Heart left ventricle (tissue), 16 donors: Measurements from ENCODE around the gene KRTAP23-1. TPM values are rescaled to one million over a fixed set of nuclear protein-coding genes. Genes with fewer than 3 reads are reported as not detected.
A peak's percentile ranks its signal among the peaks of the same experiment; 100 is the strongest.

ENCODE experiments used
- ATAC-seq, 4 donors: fragments of 200-7000 bp; cut with Tn5 transposase; one replicate each; pipeline ENCODE4 v1.9.1; 2020 to 2022; ENCODE audit warnings: moderate library complexity in 4 of 4, mild to moderate bottlenecking in 3 of 4, moderate number of reproducible peaks in 1 of 4
- DNase-seq, 5 donors: peaks; one replicate each; pipeline ENCODE4 v3.0.0-alpha.2; 2020
- H3K27ac ChIP-seq, 12 donors: fragments of 200-600 bp; sonication (generic) in 4 of 12; one replicate each; pipeline versions ENCODE4 v1.5.0 to v1.8.0; 2016 to 2022; ENCODE audit warnings: mild to moderate bottlenecking in 2 of 12
- H3K27me3 ChIP-seq, 9 donors: fragments of 200-600 bp; sonication (generic) in 2 of 9; one replicate each; pipeline versions ENCODE4 v1.5.1 to v1.8.0; 2016 to 2022; ENCODE audit warnings: mild to moderate bottlenecking in 3 of 9
- H3K36me3 ChIP-seq, 9 donors: fragments of 200-600 bp; sonication (generic) in 2 of 9; one replicate each; pipeline versions ENCODE4 v1.5.0 to v1.8.0; 2018 to 2022; ENCODE audit warnings: mild to moderate bottlenecking in 2 of 9
- H3K4me1 ChIP-seq, 12 donors: fragments of 200-600 bp; sonication (generic) in 4 of 12; one replicate each; pipeline versions ENCODE4 v1.5.0 to v1.8.0; 2016 to 2022; ENCODE audit warnings: mild to moderate bottlenecking in 3 of 12
- H3K4me3 ChIP-seq, 12 donors: fragments of 200-600 bp; sonication (generic) in 4 of 12; one replicate each; pipeline versions ENCODE4 v1.5.0 to v1.8.0; 2017 to 2022; ENCODE audit warnings: mild to moderate bottlenecking in 9 of 12, moderate library complexity in 4 of 12
- H3K9me3 ChIP-seq, 12 donors: fragments of 200-600 bp; sonication (generic) in 4 of 12; one replicate each; pipeline versions ENCODE4 v1.5.0 to v1.8.0; 2016 to 2022; ENCODE audit warnings: mild to moderate bottlenecking in 1 of 12
- POLR2A ChIP-seq, 2 donors: fragments of 450-650 bp; IDR thresholded peaks; one replicate each; pipeline ENCODE4 v1.6.1; 2017; ENCODE audit warnings: antibody characterized with exemption in 2 of 2, mild to moderate bottlenecking in 2 of 2, moderate library complexity in 2 of 2
- WGBS, 4 donors: extraction: QIAGEN DNeasy Blood & Tissue Kit in 2 of 4; methylation state at CpG; one replicate each; pipeline versions ENCODE4 v1.1.5 to v1.1.7; 2013 to 2018; 5-methylcytosine and 5-hydroxymethylcytosine counted together
- intact Hi-C, 10 donors: fragments of 100-400 bp; cut with DNase I; formaldehyde crosslinking; loops; one replicate each; pipeline versions ENCODE4 v1.11.1 to v1.14.2; 2022
- long read RNA-seq, 3 donors: library from polyadenylated mRNA; unstranded; transcript quantifications; one replicate each; pipeline ENCODE4 v2.0.0, GENCODE V29; 2020 to 2021
- polyA plus RNA-seq, 2 donors: library from polyadenylated mRNA; stranded (reverse); fragments of 200-250 nt; gene quantifications; one replicate each; pipeline ENCODE4 v1.2.3, GENCODE V29; 2013
- total RNA-seq, 9 donors: library from RNA; depleted of rRNA in 2 of 9; stranded (reverse); fragments of >200 nt in 2 of 9; fragmentation: NEBNext Ultra II Directional in 3 of 9; extraction: Animal tissue kit (Norgen Biotek cat#: 25700) in 3 of 9; gene quantifications; one replicate each; pipeline versions ENCODE4 v1.1.0 to v1.2.4, GENCODE V29; 2016 to 2023
- TF ChIP-seq, protein P1 (sequence below), 12 donors: fragments of 200-600 bp; sonication (generic) in 4 of 12; IDR thresholded peaks; one replicate each; pipeline versions ENCODE4 v1.5.0 to v1.8.0; 2018 to 2022; ENCODE audit warnings: antibody characterized with exemption in 12 of 12, mild to moderate bottlenecking in 5 of 12
- donor health status: ischemic (EF 13 %, LVEDD 7.1; RV severe dilation, severe dysfunction).
- donor health status: healthy with polysubstance abuse.
- donor health status: DM: no; HTN: yes; CAD: no.
- donor health status: DM: no; HTN: no; CAD: no.
- donor health status: ischemic (EF 25% LVEDD 6.9; RV normal size, moderate dysfunction).
- donor health status: ischemic (EF 25% LVEDD 5.7; RV mildly dilated, moderate dysfunction).
- donor health status: healthy.
- donor health status: DM: yes; HTN: yes; CAD: no.
- donor health status: ischemic (EF 35%, LVEDD 5.7; RV mildly dilated, moderate dysfunction).
- donor health status: nonischemic (EF 11% LVEDD 7.7; RV severe dilation, severe dysfunction).
- donor health status: DM: yes; HTN: yes; CAD: no.
- donor health status: PGD.
- donor health status: ischemic (EF 29% LVEDD 5.4; RV normal size, mild dysfunction).
- donor health status: nonischemic (EF 23%, LVEDD 6.1; RV moderate dilation, normal function).

Gene KRTAP23-1, protein sequence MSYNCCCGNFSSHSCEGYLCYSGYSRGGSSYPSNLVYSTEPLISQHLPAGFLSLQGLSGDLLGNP
- total RNA-seq (not detected), polyA plus RNA-seq (not detected)
- long read RNA-seq, donor 1 = 0 reads
- long read RNA-seq, donor 2 = 0 reads
- long read RNA-seq, donor 3 = 0 reads

DNA sequence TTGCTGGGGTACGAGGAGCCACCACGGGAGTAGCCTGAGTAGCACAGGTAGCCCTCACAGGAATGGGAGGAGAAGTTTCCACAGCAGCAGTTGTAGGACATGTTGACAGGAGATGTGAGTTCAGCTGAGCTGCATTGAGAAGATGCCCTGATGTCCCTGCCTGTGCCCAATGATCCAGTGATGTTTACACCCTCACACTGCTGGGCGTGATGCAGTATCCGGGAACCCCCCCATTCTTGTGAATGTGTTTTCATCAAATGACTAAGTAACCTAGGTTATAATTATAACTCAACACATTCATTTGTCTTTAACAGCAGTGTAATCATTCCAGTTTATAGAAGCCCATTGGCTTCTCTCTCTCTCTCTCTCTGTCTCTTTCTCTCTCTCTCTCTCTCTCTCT is at the start of gene KRTAP23-1:
TSS of gene KRTAP23-1 (minus strand) at position 101 of the 400 bp plus-strand sequence. CDS start at position 101, 0 bp downstream.
- ATAC-seq (no peak), DNase-seq (no peak)
- intact Hi-C loops = loop anchor here in 6 of 10 donors (10.0 kb wide), 3 partner anchors 86 to 736 kb away; partner anchors contain the start of gene KRTAP13-4 (in 1 of the 6)
- no peak within 1 kb of the TSS for H3K4me3 ChIP-seq
- TF ChIP-seq, protein P1, sequence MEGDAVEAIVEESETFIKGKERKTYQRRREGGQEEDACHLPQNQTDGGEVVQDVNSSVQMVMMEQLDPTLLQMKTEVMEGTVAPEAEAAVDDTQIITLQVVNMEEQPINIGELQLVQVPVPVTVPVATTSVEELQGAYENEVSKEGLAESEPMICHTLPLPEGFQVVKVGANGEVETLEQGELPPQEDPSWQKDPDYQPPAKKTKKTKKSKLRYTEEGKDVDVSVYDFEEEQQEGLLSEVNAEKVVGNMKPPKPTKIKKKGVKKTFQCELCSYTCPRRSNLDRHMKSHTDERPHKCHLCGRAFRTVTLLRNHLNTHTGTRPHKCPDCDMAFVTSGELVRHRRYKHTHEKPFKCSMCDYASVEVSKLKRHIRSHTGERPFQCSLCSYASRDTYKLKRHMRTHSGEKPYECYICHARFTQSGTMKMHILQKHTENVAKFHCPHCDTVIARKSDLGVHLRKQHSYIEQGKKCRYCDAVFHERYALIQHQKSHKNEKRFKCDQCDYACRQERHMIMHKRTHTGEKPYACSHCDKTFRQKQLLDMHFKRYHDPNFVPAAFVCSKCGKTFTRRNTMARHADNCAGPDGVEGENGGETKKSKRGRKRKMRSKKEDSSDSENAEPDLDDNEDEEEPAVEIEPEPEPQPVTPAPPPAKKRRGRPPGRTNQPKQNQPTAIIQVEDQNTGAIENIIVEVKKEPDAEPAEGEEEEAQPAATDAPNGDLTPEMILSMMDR (IDR thresholded peaks at IDR 0.05) = no peak
- TF ChIP-seq POLR2A (IDR thresholded peaks at IDR 0.05) = no peak
- H3K4me1 ChIP-seq = no peaks in the 10 kb centered on the region
- WGBS, 4 donors = 84 to 92% (median 86%) methylated on average over 4 of the region's 4 CpGs
- no peaks in the 10 kb centered on the region for H3K9me3 ChIP-seq
- no peaks in the 10 kb centered on the region for H3K27me3 ChIP-seq
- no peaks in the 10 kb centered on the region for H3K36me3 ChIP-seq
- H3K27ac ChIP-seq = no peak within 1 kb of the TSS

DNA sequence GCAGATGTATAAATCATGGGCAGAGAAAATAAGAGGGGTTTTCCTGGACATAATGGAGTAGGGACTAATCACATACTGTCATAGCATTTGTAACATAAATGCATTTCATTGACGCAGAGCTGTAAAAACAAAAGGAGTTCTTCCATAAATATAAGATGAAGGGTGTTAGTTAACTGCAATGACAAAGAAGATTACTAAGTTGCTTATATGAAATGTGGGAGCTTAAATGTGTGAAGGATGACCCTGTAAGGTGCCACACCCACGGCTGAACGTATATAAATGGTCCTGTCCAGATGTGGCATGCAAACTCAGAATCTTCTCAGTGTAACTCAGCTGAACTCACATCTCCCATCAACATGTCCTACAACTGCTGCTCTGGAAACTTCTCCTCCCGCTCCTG is 47.3 kb upstream of the KRTAP23-1 start, which contains the start of gene KRTAP13-1:
TSS of gene KRTAP13-1 (plus strand) at position 301 of the 400 bp plus-strand sequence. CDS start at position 357, 56 bp downstream.
- TF ChIP-seq, protein P1 (IDR thresholded peaks at IDR 0.05) = no peak
- no peak for TF ChIP-seq POLR2A (IDR thresholded peaks at IDR 0.05)
- 72 to 86% (median 79%) methylated on average over 4 of the region's 4 CpGs for WGBS, 4 donors
- H3K27ac ChIP-seq = no peak within 1 kb of the TSS
- ATAC-seq (no peak), DNase-seq (no peak)
- H3K27me3 ChIP-seq = no peaks in the 10 kb centered on the region
- H3K36me3 ChIP-seq = no peaks in the 10 kb centered on the region
- intact Hi-C loops = no loop called here
- H3K4me1 ChIP-seq = peaks cover 0 to 9% (median 0%) of the 10 kb centered on the region in 12 donors
- H3K9me3 ChIP-seq = peaks cover 0 to 10% (median 1%) of the 10 kb centered on the region in 12 donors
- H3K4me3 ChIP-seq = no peak within 1 kb of the TSS

DNA sequence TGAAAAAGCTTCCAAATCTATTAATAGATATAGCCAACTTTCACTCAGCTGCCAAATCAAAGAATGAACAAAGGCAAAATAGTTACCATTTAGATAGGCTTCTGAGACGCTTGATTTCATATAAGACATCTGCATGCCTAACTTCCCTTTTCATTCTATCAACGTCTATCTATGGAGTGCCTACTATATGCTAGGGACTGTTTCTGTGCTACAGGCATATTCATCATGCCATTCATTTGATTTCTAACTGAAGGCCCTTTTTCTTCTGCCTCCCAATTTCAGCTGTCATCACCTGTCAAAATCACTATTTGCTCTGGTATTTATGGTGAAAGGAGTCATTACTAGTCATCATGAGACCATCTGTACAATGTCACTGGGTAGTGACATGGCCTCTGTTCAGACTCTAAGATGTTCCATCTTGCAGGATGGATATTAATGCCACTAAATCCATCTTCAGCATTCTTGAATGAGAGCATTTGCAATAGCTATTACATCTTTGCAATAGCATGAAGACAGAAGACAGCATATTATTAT is 43.2 kb upstream of the KRTAP23-1 start:
- no peak overlapping the region for H3K4me3 ChIP-seq
- intact Hi-C loops = no loop called here
- no peaks in the 10 kb centered on the region for H3K36me3 ChIP-seq
- no peak for DNase-seq
- peaks cover 0 to 20% (median 2%) of the 10 kb centered on the region in 12 donors for H3K9me3 ChIP-seq
- no peaks in the 10 kb centered on the region for H3K27me3 ChIP-seq
- ATAC-seq = peak in 3 of 4 donors; percentile 13 to 67 (median 58)
- no peak overlapping the region for H3K27ac ChIP-seq
- H3K4me1 ChIP-seq = peaks cover 0 to 9% (median 0%) of the 10 kb centered on the region in 12 donors
- no peak for TF ChIP-seq POLR2A (IDR thresholded peaks at IDR 0.05)
- TF ChIP-seq, protein P1 (IDR thresholded peaks at IDR 0.05) = no peak
- 23 to 32% (median 24%) methylated on average over 2 of the region's 2 CpGs for WGBS, 4 donors

DNA sequence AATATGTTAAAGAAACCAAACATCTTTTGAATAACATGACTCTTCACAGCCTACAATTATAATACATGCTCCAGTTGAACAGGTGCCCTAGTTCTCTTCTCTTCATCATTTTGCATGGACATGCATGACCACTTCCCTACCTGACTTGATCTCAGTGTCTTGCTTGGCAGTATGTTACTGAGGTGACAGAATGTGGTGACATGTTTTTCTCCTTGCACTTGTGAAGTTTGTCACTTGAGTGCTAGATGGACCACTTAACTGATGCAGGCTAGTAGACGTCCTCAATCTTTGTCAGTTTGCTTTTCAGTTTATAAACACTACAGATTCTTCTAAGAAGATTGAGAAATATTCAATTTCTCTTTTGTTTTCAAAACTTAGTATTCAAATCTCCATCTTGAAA is 33.8 kb upstream of the KRTAP23-1 start:
- H3K4me3 ChIP-seq = no peak overlapping the region
- no peaks in the 10 kb centered on the region for H3K4me1 ChIP-seq
- no peaks in the 10 kb centered on the region for H3K9me3 ChIP-seq
- no peak for ATAC-seq
- no peak for DNase-seq
- intact Hi-C loops = no loop called here
- WGBS, 4 donors = 27 to 39% (median 32%) methylated on average over 1 of the region's 1 CpG
- H3K27me3 ChIP-seq = no peaks in the 10 kb centered on the region
- no peaks in the 10 kb centered on the region for H3K36me3 ChIP-seq
- TF ChIP-seq, protein P1 (IDR thresholded peaks at IDR 0.05) = no peak
- no peak for TF ChIP-seq POLR2A (IDR thresholded peaks at IDR 0.05)
- no peak overlapping the region for H3K27ac ChIP-seq
